ENCODE measurements around the gene NCF2. TPM values are rescaled to one million over a fixed set of nuclear protein-coding genes. Genes with fewer than 3 reads are reported as not detected.

The NCF2 gene
- total RNA-seq, 1 experiment from 2014 or later = 5.5 TPM

- DNase-seq = no peak
- Mint-ChIP-seq H3K9me3 (ENCODE audit: low read depth, unreplicated experiment) (no peaks in the 10 kb centered on the region), H3K36me3 (ENCODE audit: insufficient read depth, unreplicated experiment) (no peaks in the 10 kb centered on the region), H3K27ac (ENCODE audit: unreplicated experiment) (no peak overlapping the region), H3K27me3 (ENCODE audit: unreplicated experiment) (no peaks in the 10 kb centered on the region), H3K4me3 (ENCODE audit: low read depth, unreplicated experiment) (no peak overlapping the region), H3K4me1 (ENCODE audit: low read depth, unreplicated experiment) (peaks cover 9% of the 10 kb centered on the region)
- no TSS peak for BruUV-seq (replicated peaks)
- TF ChIP-seq, protein P1, sequence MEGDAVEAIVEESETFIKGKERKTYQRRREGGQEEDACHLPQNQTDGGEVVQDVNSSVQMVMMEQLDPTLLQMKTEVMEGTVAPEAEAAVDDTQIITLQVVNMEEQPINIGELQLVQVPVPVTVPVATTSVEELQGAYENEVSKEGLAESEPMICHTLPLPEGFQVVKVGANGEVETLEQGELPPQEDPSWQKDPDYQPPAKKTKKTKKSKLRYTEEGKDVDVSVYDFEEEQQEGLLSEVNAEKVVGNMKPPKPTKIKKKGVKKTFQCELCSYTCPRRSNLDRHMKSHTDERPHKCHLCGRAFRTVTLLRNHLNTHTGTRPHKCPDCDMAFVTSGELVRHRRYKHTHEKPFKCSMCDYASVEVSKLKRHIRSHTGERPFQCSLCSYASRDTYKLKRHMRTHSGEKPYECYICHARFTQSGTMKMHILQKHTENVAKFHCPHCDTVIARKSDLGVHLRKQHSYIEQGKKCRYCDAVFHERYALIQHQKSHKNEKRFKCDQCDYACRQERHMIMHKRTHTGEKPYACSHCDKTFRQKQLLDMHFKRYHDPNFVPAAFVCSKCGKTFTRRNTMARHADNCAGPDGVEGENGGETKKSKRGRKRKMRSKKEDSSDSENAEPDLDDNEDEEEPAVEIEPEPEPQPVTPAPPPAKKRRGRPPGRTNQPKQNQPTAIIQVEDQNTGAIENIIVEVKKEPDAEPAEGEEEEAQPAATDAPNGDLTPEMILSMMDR (IDR thresholded peaks at IDR 0.05; ENCODE audit: unreplicated experiment) = no peak
- CTCF ChIA-PET = no interaction called here
- intact Hi-C loops (cut with micrococcal nuclease; ENCODE audit: unreplicated experiment) = no loop called here
Observed at GRCh38 chr1:183597656-183598347, 7.5 kb upstream of the NCF2 start.

DNA sequence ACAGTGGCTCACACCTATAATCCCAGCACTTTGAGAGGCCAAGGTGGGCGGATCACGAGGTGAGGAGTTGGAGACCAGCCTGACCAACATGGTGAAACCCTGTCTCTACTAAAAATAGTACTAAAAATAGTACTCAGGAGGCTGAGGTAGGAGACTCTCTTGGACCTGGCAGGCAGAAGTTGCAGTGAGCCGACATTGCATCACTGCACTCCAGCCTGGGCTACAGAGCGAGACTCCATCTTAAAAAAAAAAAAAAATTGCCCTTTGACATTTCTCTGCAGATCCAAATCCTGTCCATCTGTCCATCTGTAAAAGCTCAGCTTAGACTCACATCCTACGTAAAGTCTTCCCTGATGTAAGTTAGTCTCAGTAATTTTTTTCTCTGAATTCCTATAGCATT, 6.2 kb upstream of the NCF2 start:
- CTCF ChIA-PET = no interaction called here
- Mint-ChIP-seq H3K9me3 (ENCODE audit: low read depth, unreplicated experiment) (no peaks in the 10 kb centered on the region), H3K36me3 (ENCODE audit: insufficient read depth, unreplicated experiment) (no peaks in the 10 kb centered on the region), H3K27me3 (ENCODE audit: unreplicated experiment) (no peaks in the 10 kb centered on the region), H3K4me3 (ENCODE audit: low read depth, unreplicated experiment) (no peak overlapping the region), H3K27ac (ENCODE audit: unreplicated experiment) (no peak overlapping the region), H3K4me1 (ENCODE audit: low read depth, unreplicated experiment) (peaks cover 9% of the 10 kb centered on the region)
- no TSS peak for BruUV-seq (replicated peaks)
- TF ChIP-seq, protein P1 (IDR thresholded peaks at IDR 0.05; ENCODE audit: unreplicated experiment) = no peak
- no peak for DNase-seq
- intact Hi-C loops (cut with micrococcal nuclease; ENCODE audit: unreplicated experiment) = no loop called here

DNA sequence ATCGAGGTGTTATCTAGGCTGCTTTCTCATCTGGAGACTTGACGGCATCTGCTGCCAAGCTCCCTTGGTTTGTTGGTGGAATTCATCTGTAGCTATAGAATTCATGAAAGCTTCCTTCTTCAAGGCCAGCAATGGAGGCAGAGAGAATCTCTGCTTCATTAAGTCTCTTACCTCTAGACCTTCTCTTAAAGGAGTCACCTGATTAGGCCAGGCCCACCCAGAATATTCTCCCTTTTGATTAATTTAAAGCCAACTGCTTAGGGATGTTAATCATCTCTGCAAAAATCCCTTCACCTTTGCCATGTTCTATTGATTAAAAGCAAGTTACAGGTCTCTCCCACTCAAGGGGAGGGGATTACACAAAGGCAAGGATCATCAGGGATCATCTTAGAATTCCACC, 5.3 kb upstream of the NCF2 start:
- Mint-ChIP-seq H3K27ac (ENCODE audit: unreplicated experiment) (no peak overlapping the region), H3K4me1 (ENCODE audit: low read depth, unreplicated experiment) (peaks cover 11% of the 10 kb centered on the region), H3K36me3 (ENCODE audit: insufficient read depth, unreplicated experiment) (no peaks in the 10 kb centered on the region), H3K4me3 (ENCODE audit: low read depth, unreplicated experiment) (no peak overlapping the region), H3K9me3 (ENCODE audit: low read depth, unreplicated experiment) (no peaks in the 10 kb centered on the region), H3K27me3 (ENCODE audit: unreplicated experiment) (no peaks in the 10 kb centered on the region)
- no peak for DNase-seq
- BruUV-seq (replicated peaks) = no TSS peak
- CTCF ChIA-PET = no interaction called here
- TF ChIP-seq, protein P1 (IDR thresholded peaks at IDR 0.05; ENCODE audit: unreplicated experiment) = no peak
- intact Hi-C loops (cut with micrococcal nuclease; ENCODE audit: unreplicated experiment) = no loop called here

GRCh38 chr1:183593356-183593755, 3.1 kb upstream of the NCF2 start:
- no peak for DNase-seq
- H3K4me1 Mint-ChIP-seq (ENCODE audit: low read depth, unreplicated experiment) = peaks cover 32% of the 10 kb centered on the region
- intact Hi-C loops (cut with micrococcal nuclease; ENCODE audit: unreplicated experiment) = no loop called here
- TF ChIP-seq, protein P1 (IDR thresholded peaks at IDR 0.05; ENCODE audit: unreplicated experiment) = no peak
- no TSS peak for BruUV-seq (replicated peaks)
- H3K4me3 Mint-ChIP-seq (ENCODE audit: low read depth, unreplicated experiment) = no peak overlapping the region
- no peak overlapping the region for H3K27ac Mint-ChIP-seq (ENCODE audit: unreplicated experiment)
- H3K36me3 Mint-ChIP-seq (ENCODE audit: insufficient read depth, unreplicated experiment) = no peaks in the 10 kb centered on the region
- CTCF ChIA-PET = no interaction called here
- no peaks in the 10 kb centered on the region for H3K27me3 Mint-ChIP-seq (ENCODE audit: unreplicated experiment)
- no peaks in the 10 kb centered on the region for H3K9me3 Mint-ChIP-seq (ENCODE audit: low read depth, unreplicated experiment)
